Endothelial cell of hepatic sinusoid (primary cell): ENCODE results near the gene ZAR1L.
"Not testable (repeated sequence)": the region's sequence is repeated elsewhere in the genome, so short reads cannot be mapped to it uniquely, and the experiment has no call there.

Experiments used
- in situ Hi-C: cut with HindIII; loops from 2 replicates; pipeline ENCODE4 v1.10.0; 2017; ENCODE audit warnings: low sequenced_read_pairs

ZAR1L gene

GRCh38 chr13:32315238-32316027 lies at the start of gene ZAR1L, which contains the start of gene BRCA2:
Gene ZAR1L (minus strand): TSS chr13:32315363. CDS start chr13:32311925, 3,438 bp downstream.
Gene BRCA2 (plus strand): TSS chr13:32315508. CDS start chr13:32316461, 953 bp downstream.
- in situ Hi-C loops, result no loop called here

- in situ Hi-C loops, result no loop called here
Measured at GRCh38 chr13:32362574-32362973, 47.4 kb upstream of the ZAR1L start.

GRCh38 chr13:32355935-32356334 lies 40.8 kb upstream of the ZAR1L start:
- in situ Hi-C loops, result not testable (repeated sequence)

- in situ Hi-C loops, result no loop called here
Measured at GRCh38 chr13:32354040-32354439, 38.9 kb upstream of the ZAR1L start.

- in situ Hi-C loops, result not testable (repeated sequence)
Measured at GRCh38 chr13:32350839-32351441, 35.8 kb upstream of the ZAR1L start.

- in situ Hi-C loops, result no loop called here
Measured at GRCh38 chr13:32347651-32348050, 32.5 kb upstream of the ZAR1L start.

GRCh38 chr13:32340914-32341313 lies 25.8 kb upstream of the ZAR1L start:
- in situ Hi-C loops, result no loop called here

- in situ Hi-C loops, result no loop called here
Measured at GRCh38 chr13:32334671-32335070, 19.5 kb upstream of the ZAR1L start.

- in situ Hi-C loops, result no loop called here
Measured at GRCh38 chr13:32330441-32330840, 15.3 kb upstream of the ZAR1L start.

- in situ Hi-C loops, result no loop called here
Measured at GRCh38 chr13:32323912-32324311, 8.7 kb upstream of the ZAR1L start.

GRCh38 chr13:32320528-32320927 lies 5.4 kb upstream of the ZAR1L start:
- in situ Hi-C loops, result no loop called here

- in situ Hi-C loops, result no loop called here
Measured at GRCh38 chr13:32317716-32318465, 2.7 kb upstream of the ZAR1L start.

GRCh38 chr13:32316501-32316900 lies 1.3 kb upstream of the ZAR1L start:
- in situ Hi-C loops, result no loop called here

GRCh38 chr13:32316028-32316339 lies 821 bp upstream of the ZAR1L start:
- in situ Hi-C loops, result no loop called here

- in situ Hi-C loops, result no loop called here
Measured at GRCh38 chr13:32314271-32315237, 609 bp downstream of the ZAR1L start.

- in situ Hi-C loops, result no loop called here
Measured at GRCh38 chr13:32311188-32311897, 3.8 kb downstream of the ZAR1L start.

GRCh38 chr13:32310134-32310706 lies 4.9 kb downstream of the ZAR1L start:
- in situ Hi-C loops, result no loop called here

- in situ Hi-C loops, result no loop called here
Measured at GRCh38 chr13:32309312-32310133, 5.6 kb downstream of the ZAR1L start.

- in situ Hi-C loops, result no loop called here
Measured at GRCh38 chr13:32305646-32306045, 9.5 kb downstream of the ZAR1L start.
